ENCODE results near the gene LAMC2.

LAMC2 gene

DNA sequence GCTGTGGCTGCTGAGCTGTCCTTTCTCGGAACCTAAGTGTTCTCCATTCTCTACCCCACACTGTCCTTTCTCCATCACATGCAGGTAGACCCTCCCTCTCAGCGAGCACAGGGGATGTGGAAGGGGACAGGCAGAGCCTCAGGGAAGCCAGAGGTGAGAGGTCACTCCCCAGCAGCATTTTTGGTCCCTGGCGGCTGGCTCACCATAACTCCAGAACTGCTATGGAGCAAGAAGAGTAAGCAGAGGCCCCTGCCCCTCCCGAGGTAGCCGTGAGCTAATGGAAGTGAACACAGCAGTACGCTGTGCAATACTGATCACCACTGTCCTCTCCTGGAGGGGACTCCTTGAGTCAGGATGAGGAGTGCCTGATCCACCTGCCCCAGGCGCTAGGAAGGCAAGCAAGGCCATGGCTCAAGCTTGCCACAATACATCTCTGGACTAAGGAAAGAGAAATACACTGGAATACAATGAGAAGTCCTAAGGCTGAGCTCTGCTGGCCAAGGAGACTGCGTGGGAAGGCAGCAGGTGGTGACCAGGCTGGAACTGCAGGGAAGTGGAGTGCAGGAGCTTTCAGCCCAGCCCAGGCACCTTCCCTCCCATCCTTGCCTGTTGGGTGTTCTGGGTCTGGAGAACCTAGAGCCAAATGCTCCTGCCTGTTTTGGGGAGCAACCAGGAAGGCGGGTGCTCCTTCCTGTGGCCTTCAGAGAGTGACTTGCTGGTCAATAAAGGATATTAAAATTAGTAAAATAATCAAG lies 96.2 kb downstream of the LAMC2 start:
- no peak overlapping the region for H3K4me3 ChIP-seq (ENCODE audit: low read depth, low read length)

GRCh38 chr1:183283286-183283685 lies 97.2 kb downstream of the LAMC2 start:
- no peak overlapping the region for H3K4me3 ChIP-seq (ENCODE audit: low read depth, low read length)

DNA sequence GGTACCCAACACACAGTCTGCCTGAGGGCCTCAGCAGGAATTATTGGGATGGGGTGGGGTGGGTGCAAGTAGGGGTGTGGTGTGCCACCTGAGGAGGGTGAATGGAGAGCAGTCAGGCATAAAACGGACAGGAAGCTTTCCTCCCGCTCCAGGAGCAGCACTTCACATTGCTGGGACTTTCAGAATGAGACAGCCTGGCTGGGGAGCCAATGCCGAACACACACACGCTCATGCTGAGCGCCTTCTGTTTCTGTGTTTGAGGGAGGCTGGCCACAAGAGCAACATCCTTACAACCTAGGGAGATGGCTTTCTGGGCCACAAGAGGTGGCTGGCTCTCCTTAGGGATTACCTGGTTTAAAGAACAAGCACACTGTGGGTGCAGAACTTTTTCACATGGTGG lies 98.0 kb downstream of the LAMC2 start:
- H3K4me3 ChIP-seq (ENCODE audit: low read depth, low read length), result no peak overlapping the region

- H3K4me3 ChIP-seq (ENCODE audit: low read depth, low read length), result no peak overlapping the region
Observed at GRCh38 chr1:183285256-183285655, 99.2 kb downstream of the LAMC2 start.

DNA sequence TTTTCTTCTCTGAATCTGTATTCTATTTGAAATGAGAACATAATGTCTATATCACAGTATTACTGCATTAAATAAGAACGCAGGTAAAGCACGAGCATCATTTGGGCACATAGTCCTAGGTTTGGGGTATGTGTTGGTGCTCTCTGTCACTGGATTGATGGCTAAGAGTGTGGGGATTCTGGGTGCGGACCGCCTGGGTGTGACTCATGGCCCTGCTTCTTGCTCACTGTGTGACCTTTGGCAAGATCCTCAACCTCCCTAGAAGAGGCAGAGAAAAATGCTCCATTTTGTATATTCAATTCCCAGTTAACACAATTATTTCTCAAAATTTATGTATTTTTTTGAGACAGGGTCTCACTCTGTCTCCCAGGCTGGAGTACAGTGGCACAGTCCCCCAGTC lies 99.7 kb downstream of the LAMC2 start:
- no peak overlapping the region for H3K4me3 ChIP-seq (ENCODE audit: low read depth, low read length)

DNA sequence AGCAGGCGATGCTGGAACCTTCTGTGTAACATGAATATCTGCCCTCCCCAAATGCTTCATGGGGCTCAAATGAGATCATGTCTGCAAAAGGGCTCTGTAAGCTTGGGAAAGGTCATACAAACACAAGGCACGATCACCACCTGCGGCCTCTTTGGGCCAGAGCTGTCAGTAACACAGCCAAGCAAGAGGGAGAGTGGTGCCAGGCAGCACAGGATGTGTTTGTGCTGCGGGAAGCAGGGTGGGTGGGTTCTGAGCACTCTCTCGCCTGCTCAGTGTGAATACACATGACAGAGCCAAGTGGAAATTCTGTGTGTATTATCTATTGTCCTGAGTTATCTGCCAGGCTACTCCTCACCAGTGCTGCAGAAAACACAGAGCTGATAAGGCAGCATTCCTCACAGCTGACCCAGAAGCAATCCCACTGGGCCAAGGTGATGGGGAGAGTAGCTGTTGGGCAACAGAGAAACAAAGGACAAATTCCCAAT lies 101.2 kb downstream of the LAMC2 start:
- no peak overlapping the region for H3K4me3 ChIP-seq (ENCODE audit: low read depth, low read length)

- H3K4me3 ChIP-seq (ENCODE audit: low read depth, low read length), result no peak overlapping the region
Observed at GRCh38 chr1:183288583-183288982, 102.5 kb downstream of the LAMC2 start.

DNA sequence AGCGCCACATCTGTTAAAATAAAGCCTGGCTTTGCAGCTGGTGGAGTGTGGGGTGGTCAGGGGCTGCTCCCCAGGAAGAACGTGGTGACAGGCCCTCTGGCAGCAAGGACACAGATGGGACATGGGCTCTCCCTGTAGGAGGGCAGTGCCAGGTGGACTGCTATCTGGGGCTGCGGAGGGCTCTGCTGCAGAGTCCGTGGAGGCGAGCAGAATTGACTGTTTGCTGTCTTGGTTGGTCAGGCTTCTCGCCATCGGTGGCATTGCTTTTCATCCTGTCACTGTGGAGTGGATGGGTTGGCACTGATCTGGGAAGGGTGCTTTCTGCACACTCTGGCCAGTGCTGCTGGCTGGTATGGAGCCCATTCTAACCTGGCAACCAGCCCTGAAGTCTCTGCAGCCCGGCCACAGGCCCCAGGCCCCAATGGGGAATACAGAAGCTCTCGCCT lies 103.0 kb downstream of the LAMC2 start:
- no peak overlapping the region for H3K4me3 ChIP-seq (ENCODE audit: low read depth, low read length)

DNA sequence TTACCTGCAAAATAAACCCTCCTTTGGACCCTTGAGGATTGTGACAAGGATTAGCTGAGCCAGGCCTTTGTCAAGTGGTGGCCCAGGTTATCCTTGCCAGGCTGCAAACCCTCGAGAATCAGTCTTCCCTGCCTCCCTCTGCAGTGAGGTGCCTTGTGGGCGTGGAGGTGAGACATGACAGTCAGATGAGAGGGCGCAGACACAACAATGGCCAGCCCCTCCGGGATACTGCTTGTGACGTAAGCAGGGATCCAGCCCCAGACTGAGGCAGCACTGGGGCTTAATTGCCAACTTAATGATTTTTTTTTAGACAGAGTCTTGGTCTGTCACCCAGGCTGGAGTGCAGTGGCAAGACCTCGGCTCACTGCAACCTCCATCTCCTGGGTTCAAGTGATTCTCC lies 104.6 kb downstream of the LAMC2 start:
- no peak overlapping the region for H3K4me3 ChIP-seq (ENCODE audit: low read depth, low read length)

DNA sequence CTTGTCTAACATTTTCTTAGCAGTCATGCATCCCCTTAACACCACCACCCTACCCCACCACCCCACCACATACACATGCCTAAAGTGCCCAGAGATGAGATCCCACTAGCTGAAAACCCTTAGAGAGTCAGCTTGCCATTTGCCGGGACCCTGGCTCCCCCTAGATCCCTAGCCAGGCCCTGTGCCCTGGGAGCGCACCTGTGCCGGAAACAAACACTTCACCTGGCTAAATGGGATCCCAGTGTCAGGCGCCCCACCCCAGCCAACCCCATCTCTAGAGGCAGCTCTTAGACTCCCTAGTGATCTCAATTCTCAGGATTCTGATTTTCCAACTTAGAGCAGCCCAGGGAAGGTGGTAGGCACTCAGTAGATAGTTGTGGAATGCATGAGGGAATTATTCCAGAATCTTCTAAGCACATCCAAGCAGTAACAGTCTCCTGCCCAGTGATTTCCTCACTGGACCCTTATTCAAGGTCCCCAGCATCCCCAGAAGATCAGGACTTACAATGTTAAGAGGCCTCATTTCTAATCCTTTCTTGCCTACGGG lies 105.2 kb downstream of the LAMC2 start:
- no peak overlapping the region for H3K4me3 ChIP-seq (ENCODE audit: low read depth, low read length)

GRCh38 chr1:183291802-183292514 lies 105.9 kb downstream of the LAMC2 start:
- no peak overlapping the region for H3K4me3 ChIP-seq (ENCODE audit: low read depth, low read length)

DNA sequence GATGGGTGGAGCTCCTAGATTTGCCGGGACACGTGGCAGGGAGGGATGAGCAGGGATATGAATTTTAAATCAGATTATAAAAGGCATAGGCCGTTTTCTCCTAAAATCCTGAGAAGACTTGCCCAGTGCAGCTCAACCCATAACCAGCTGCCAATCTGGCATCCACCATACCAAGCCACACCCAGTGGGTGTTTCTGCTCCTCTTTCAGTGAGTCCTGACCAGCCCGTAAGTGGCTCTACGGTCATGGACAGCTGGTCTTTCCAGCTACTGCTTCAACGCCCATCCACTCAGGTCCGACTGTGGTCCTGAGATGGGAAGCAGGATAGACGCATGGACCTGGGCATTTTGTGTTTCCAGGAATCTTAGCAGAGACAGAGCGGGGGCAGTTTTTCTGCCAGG lies 107.2 kb downstream of the LAMC2 start:
- no peak overlapping the region for H3K4me3 ChIP-seq (ENCODE audit: low read depth, low read length)

DNA sequence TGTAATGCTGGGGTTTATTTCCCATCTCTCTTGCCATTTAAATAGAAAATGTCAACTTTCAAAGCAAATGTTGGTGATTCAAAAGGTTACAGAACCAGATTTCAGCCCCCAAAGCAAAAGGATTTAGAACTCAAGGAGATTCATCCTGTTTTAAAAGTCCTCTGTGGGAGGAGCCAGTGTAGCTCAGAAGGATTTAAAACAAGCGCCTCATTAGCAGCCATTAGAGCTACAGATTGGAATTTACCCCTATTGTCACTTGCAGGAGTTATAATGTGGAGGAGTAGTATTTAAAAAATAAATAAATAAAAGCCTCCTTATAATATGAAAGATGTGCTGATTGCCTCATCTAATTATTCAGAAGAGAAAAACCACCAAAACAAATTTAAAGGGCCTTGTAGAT lies 107.8 kb downstream of the LAMC2 start:
- H3K4me3 ChIP-seq (ENCODE audit: low read depth, low read length), result no peak overlapping the region

Data from iPS-11a (cell line).